Measurements from ENCODE around the gene ALS2CL. TPM values are rescaled to one million over a fixed set of nuclear protein-coding genes. Genes with fewer than 3 reads are reported as not detected.

ALS2CL gene
- total and polyA plus RNA-seq, 10 of the 15 experiments (the other 5 are each of a cell fraction or from before 2014, with no cell fraction given) = 0.01 to 0.05 TPM; not detected in 8

DNA sequence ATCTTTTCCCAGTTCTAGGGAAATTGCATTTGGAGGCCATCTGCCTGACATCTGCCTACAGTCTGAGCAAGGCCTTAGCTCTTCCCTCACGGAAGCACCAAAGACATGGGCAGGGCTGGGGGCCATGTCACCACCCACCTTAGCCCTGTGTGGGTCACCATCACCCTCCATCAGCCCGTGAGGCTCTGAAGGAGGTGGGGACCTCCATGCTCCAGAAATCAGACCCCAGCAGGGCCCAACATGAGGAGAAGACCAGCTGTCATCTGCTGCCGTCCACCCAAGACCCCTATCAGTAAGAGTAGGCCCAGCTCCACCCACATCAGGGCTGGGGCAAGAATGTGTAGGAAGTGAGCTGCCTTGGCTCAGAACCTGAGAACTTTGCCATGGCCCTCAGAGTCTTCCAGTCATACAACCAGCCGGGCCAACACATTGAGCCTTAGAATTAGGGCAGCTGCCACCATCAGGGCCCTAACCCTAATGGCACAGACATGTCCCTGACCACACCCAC is 9.6 kb upstream of the ALS2CL start (continued):
- no peak for TF ChIP-seq ZNF622 (IDR thresholded peaks at IDR 0.05)

DNA sequence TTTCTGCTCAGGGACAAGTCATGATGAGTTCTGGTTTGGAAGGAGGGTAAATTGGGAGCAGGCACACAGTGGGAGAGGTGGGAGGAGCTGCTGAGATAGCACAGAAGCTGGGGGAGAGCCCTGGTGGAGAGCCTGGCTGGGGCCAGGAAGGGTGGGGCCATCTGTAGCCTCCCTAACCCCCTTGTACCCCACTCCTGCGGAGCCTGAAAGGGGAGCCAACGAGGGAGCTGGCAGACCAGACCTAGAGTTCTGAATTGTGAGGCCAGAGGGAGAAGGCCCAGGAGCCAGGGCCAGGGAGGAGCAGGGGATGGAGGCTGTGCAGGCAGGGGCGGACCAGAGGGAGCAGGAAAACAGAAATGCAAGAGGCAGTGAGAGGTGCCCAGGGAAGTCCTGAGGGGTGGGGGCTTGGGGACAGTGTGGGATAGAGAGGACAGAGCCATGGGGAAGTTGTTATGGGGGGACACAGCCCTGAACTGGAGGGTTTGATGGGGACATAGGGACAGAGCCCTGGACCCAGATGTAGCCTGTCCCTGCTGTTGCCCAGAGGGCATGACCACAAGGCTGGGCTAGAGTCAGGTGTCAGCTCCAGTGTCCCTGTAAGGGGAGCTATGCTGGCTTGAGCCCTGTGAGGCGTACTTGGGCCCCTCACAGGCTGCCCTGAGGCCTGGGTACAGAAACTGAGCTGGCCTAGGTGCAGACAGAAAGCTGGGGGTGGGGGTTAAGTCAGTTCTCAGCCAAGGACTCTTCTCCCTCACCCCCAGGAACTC is 8.9 kb upstream of the ALS2CL start:
- H3K4me2 ChIP-seq (ENCODE audit: control insufficient read depth, insufficient read depth) = no peak overlapping the region
- POLR2A ChIA-PET = interaction anchor here (0.6 kb wide), 1 partner anchor 192 kb away, joined by 4 read pairs; no protein-coding TSS in a partner anchor
- BruUV-seq (replicated peaks) = no TSS peak
- DNase-seq (ENCODE audit: low read depth, low spot score) = no peak
- no peak overlapping the region for H3K27ac ChIP-seq (ENCODE audit: control insufficient read depth, insufficient read depth)
- no peak overlapping the region for H3K9ac ChIP-seq (ENCODE audit: control insufficient read depth, insufficient read depth, low read length)
- 22% methylated on average over 4 of the region's 4 CpGs for WGBS (ENCODE audit: insufficient coverage, insufficient replicate concordance, low lambda C conversion rate, missing lambda C conversion rate)
- no peak overlapping the region for H3K4me3 ChIP-seq
- H3K79me2 ChIP-seq (ENCODE audit: control insufficient read depth, insufficient read depth, low read length) = no peaks in the 10 kb centered on the region
- H3K27me3 ChIP-seq (replicated peaks in 1 of 2; ENCODE audit: control insufficient read depth in 2 of 2, insufficient read depth in 2 of 2, low read length in 1 of 2) = peaks cover 2 to 7% of the 10 kb centered on the region in 2 experiments; a peak in 3 of 4 replicates
- no peaks in the 10 kb centered on the region for H4K20me1 ChIP-seq (ENCODE audit: control insufficient read depth, insufficient read depth)
- no peaks in the 10 kb centered on the region for H3K36me3 ChIP-seq (ENCODE audit: control insufficient read depth in 2 of 2, insufficient read depth in 2 of 2, low read length in 1 of 2)
- FAIRE-seq = no peak
- SMC1A ChIA-PET (ENCODE audit: uncharacterized antibody, unreplicated experiment) = interaction anchor here (0.7 to 1.7 kb wide), 4 partner anchors 164 to 214 kb away, joined by 3 to 4 read pairs (median 3); no protein-coding TSS in a partner anchor
- H2AFZ ChIP-seq (ENCODE audit: control insufficient read depth, low read depth, low read length) = no peak overlapping the region
- H3K9me3 ChIP-seq (replicated peaks; ENCODE audit: control insufficient read depth, insufficient read depth, low read length) = no peaks in the 10 kb centered on the region
- no peaks in the 10 kb centered on the region for H3K4me1 ChIP-seq (ENCODE audit: control insufficient read depth, insufficient read depth, low read length)
- TF ChIP-seq CREB1 (IDR thresholded peaks at IDR 0.05; ENCODE audit: low read depth) (no peak), POU2F2 (IDR thresholded peaks at IDR 0.05; ENCODE audit: borderline replicate concordance, low read depth, low read length) (no peak), SMAD5 (IDR thresholded peaks at IDR 0.05; ENCODE audit: low read depth) (no peak), HCFC1 (IDR thresholded peaks at IDR 0.05; ENCODE audit: low read length) (no peak)
- TF ChIP-seq, protein P1, sequence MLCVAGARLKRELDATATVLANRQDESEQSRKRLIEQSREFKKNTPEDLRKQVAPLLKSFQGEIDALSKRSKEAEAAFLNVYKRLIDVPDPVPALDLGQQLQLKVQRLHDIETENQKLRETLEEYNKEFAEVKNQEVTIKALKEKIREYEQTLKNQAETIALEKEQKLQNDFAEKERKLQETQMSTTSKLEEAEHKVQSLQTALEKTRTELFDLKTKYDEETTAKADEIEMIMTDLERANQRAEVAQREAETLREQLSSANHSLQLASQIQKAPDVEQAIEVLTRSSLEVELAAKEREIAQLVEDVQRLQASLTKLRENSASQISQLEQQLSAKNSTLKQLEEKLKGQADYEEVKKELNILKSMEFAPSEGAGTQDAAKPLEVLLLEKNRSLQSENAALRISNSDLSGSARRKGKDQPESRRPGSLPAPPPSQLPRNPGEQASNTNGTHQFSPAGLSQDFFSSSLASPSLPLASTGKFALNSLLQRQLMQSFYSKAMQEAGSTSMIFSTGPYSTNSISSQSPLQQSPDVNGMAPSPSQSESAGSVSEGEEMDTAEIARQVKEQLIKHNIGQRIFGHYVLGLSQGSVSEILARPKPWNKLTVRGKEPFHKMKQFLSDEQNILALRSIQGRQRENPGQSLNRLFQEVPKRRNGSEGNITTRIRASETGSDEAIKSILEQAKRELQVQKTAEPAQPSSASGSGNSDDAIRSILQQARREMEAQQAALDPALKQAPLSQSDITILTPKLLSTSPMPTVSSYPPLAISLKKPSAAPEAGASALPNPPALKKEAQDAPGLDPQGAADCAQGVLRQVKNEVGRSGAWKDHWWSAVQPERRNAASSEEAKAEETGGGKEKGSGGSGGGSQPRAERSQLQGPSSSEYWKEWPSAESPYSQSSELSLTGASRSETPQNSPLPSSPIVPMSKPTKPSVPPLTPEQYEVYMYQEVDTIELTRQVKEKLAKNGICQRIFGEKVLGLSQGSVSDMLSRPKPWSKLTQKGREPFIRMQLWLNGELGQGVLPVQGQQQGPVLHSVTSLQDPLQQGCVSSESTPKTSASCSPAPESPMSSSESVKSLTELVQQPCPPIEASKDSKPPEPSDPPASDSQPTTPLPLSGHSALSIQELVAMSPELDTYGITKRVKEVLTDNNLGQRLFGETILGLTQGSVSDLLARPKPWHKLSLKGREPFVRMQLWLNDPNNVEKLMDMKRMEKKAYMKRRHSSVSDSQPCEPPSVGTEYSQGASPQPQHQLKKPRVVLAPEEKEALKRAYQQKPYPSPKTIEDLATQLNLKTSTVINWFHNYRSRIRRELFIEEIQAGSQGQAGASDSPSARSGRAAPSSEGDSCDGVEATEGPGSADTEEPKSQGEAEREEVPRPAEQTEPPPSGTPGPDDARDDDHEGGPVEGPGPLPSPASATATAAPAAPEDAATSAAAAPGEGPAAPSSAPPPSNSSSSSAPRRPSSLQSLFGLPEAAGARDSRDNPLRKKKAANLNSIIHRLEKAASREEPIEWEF (IDR thresholded peaks at IDR 0.05; ENCODE audit: insufficient replicate concordance, low read depth, low read length) = no peak
- ATAC-seq = no peak
- intact Hi-C loops (cut with micrococcal nuclease; ENCODE audit: unreplicated experiment) (loop anchor here (10.0 kb wide), 1 partner anchor 312 kb away; no protein-coding TSS in a partner anchor), in situ Hi-C loops (cut with MboI) (no loop called here)
- CTCF ChIA-PET = interaction anchor here (1.0 to 2.2 kb wide), 6 partner anchors 162 to 219 kb away, joined by 3 to 13 read pairs (median 4); no protein-coding TSS in a partner anchor
- RAD21 ChIA-PET (ENCODE audit: unreplicated experiment) = interaction anchor here (0.9 to 2.6 kb wide), 3 partner anchors 165 to 207 kb away, joined by 3 to 9 read pairs (median 5); no protein-coding TSS in a partner anchor
